GM12891 (cell line): ENCODE measurements around the gene RASA1.

Experiments
- PAX5 ChIP-seq: IDR thresholded peaks from 2 replicates; pipeline ENCODE4 v1.6.1; 2011; ENCODE audit warnings: low read length, moderate library complexity, mild to moderate bottlenecking; ENCODE audit not compliant: insufficient read depth, severe bottlenecking
- POLR2A ChIP-seq: IDR thresholded peaks from 2 replicates; pipeline ENCODE4 v1.6.1; 2011; ENCODE audit warnings: low read depth, low read length, control low read depth
- POLR2AphosphoS5 ChIP-seq: IDR thresholded peaks from 2 replicates; pipeline ENCODE4 v1.6.1; 2011; ENCODE audit warnings: low read depth, low read length, control low read depth
- POU2F2 ChIP-seq: IDR thresholded peaks from 2 replicates; pipeline ENCODE4 v1.6.1; 2011; ENCODE audit warnings: low read depth, mild to moderate bottlenecking, control low read depth, low read length, moderate library complexity
- TAF1 ChIP-seq: IDR thresholded peaks from 2 replicates; pipeline ENCODE4 v1.6.1; 2011; ENCODE audit warnings: low read depth, low read length, control low read depth

- TF ChIP-seq POLR2AphosphoS5, result no peak
- TF ChIP-seq POLR2A, result no peak
- no peak for TF ChIP-seq TAF1
- no peak for TF ChIP-seq PAX5
- no peak for TF ChIP-seq POU2F2
These were observed 61.4 kb downstream of the RASA1 start for GRCh38 chr5:87329114-87329513.
